ENCODE measurements around the gene ZNF777. TPM values are rescaled to one million over a fixed set of nuclear protein-coding genes. Genes with fewer than 3 reads are reported as not detected.

The ZNF777 gene
- 9.1 TPM for polyA plus RNA-seq (2013, experiment 1 of 2)
- 10.3 TPM for polyA plus RNA-seq (2013, experiment 2 of 2)

DNA sequence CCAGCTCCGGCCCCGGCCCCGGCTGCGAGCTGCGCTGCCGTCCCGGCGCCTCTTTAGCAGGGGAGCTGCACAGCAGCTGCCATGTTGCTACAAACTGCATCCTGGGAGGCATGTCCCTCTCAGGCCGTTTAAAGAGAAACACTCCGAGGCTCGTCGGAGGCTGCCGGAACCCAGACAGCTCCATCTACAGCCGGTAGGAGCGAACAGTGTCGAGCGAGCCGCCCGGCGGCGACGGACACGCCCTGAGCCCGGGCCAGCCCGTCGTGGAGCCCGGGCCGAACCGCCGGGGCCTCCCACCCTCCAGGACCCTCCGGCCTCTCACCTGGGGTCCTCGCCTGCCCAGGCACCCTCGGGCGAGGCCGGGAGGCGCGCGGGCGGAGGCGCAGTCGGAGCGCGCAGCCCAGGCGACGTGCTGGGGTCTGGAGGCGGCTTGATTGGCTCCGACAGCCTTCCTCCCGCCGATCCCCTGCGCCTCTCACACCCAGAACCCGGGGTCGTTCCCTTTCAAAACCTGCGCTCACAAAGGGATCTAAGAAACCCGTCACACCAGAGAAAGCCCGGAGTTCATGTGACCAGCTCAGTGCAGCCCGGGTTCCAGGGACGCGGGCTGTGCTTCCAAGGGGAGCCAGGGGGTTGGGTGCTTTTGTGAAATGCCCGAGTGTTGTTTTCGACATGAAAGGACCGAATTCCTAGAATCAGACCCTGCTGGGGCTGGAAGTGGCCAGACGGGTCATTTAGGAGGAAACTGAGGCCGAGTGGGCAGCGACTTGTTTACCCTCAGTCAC lies at the start of gene ZNF777:
Gene ZNF777 (minus strand): TSS at position 570 of the 785 bp plus-strand sequence. CDS start 5,040 bp downstream, outside the sequence.
- Histone ChIP-seq H3K27me3 (ENCODE audit: insufficient read depth, low read length) (peaks cover 48% of the 10 kb centered on the region), H3K9me3 (ENCODE audit: insufficient read depth, low read depth, low read length) (peaks cover 5% of the 10 kb centered on the region; the same call in 1 of the 2 replicates), H3K27ac (ENCODE audit: low read depth, low read length) (peak within 1 kb of the TSS; percentile 20), H3K4me3 (ENCODE audit: low read length) (peak within 1 kb of the TSS; percentile 72), H3K4me1 (ENCODE audit: insufficient read depth, low read length) (no peaks in the 10 kb centered on the region), H3K36me3 (ENCODE audit: insufficient read depth, low read length) (peaks cover 5% of the 10 kb centered on the region; the same call in 1 of the 2 replicates), H3K9ac (ENCODE audit: low read depth, low read length) (peak within 1 kb of the TSS; percentile 77)
- WGBS = 1% methylated on average over 64 of the region's 64 CpGs

DNA sequence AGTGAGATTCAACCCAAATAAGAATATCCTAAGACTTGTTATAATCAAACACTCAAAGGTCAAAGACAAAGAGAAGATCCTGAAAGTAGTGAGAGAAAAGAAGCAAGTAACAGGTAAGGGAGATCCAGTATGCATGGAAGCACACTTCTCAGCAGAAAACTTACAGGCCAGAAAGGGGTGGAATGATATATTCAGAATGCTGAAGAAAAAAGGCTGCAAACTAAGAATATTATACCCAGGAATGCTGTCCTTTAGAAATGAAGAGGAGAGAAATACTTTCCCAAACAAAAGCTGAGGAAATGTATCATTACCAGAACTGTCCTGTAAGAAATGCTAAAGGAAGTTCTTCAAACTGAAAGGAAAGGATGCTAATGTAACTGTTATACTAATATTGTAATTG lies 49.4 kb upstream of the ZNF777 start:
- Histone ChIP-seq H3K27ac (ENCODE audit: low read depth, low read length) (no peak overlapping the region), H3K9ac (ENCODE audit: low read depth, low read length) (no peak overlapping the region), H3K27me3 (ENCODE audit: insufficient read depth, low read length) (no peaks in the 10 kb centered on the region), H3K36me3 (ENCODE audit: insufficient read depth, low read length) (no peaks in the 10 kb centered on the region), H3K4me1 (ENCODE audit: insufficient read depth, low read length) (no peaks in the 10 kb centered on the region), H3K9me3 (ENCODE audit: insufficient read depth, low read depth, low read length) (peaks cover 46% of the 10 kb centered on the region), H3K4me3 (ENCODE audit: low read length) (no peak overlapping the region)

DNA sequence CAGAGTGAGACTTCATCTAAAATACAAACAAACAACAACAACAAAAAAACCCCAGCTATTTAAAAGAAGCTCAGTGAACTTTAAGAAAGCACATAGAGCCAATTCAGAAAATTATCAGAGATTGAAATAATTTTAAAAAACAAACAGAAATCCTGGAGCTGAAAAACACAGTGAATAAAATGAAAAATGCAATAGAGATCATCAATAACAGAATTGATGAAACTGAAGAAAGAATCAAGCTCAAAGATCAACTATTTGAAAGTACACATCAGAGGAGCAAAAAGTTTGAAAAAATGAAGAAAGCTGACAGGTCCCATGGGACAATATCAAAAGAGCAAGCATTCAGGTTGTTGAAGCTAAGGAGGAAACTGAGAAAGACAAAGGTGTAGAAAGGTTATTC lies 48.9 kb upstream of the ZNF777 start:
- no peaks in the 10 kb centered on the region for H3K36me3 ChIP-seq (ENCODE audit: insufficient read depth, low read length)
- no peak overlapping the region for H3K4me3 ChIP-seq (ENCODE audit: low read length)
- H3K9ac ChIP-seq (ENCODE audit: low read depth, low read length) = no peak overlapping the region
- H3K9me3 ChIP-seq (ENCODE audit: insufficient read depth, low read depth, low read length) = peaks cover 46% of the 10 kb centered on the region
- no peak overlapping the region for H3K27ac ChIP-seq (ENCODE audit: low read depth, low read length)
- H3K4me1 ChIP-seq (ENCODE audit: insufficient read depth, low read length) = no peaks in the 10 kb centered on the region
- no peaks in the 10 kb centered on the region for H3K27me3 ChIP-seq (ENCODE audit: insufficient read depth, low read length)

DNA sequence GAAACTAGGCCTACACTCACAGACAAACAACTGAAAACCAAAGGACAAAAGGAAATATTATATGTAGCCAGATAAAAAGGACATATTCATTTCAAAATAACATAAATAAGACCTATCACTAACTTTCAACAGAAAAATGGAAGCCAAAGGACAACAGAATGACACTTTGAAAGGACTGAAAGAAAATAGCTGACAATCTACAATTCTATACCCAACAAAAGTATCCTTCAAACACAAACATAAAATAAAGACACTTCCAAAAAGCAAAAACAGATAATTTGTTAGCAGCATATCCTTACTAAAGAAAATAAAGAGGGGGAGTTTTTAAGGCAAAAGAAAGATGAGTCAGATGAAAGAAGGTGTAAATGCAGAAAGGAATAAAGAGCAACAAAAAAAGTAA lies 44.7 kb upstream of the ZNF777 start:
- no peaks in the 10 kb centered on the region for H3K4me1 ChIP-seq (ENCODE audit: insufficient read depth, low read length)
- H3K4me3 ChIP-seq (ENCODE audit: low read length) = no peak overlapping the region
- no peak overlapping the region for H3K9ac ChIP-seq (ENCODE audit: low read depth, low read length)
- H3K36me3 ChIP-seq (ENCODE audit: insufficient read depth, low read length) = no peaks in the 10 kb centered on the region
- H3K27ac ChIP-seq (ENCODE audit: low read depth, low read length) = no peak overlapping the region
- H3K9me3 ChIP-seq (ENCODE audit: insufficient read depth, low read depth, low read length) = peaks cover 39% of the 10 kb centered on the region
- peaks cover 12% of the 10 kb centered on the region; the same call in 1 of the 2 replicates for H3K27me3 ChIP-seq (ENCODE audit: insufficient read depth, low read length)

DNA sequence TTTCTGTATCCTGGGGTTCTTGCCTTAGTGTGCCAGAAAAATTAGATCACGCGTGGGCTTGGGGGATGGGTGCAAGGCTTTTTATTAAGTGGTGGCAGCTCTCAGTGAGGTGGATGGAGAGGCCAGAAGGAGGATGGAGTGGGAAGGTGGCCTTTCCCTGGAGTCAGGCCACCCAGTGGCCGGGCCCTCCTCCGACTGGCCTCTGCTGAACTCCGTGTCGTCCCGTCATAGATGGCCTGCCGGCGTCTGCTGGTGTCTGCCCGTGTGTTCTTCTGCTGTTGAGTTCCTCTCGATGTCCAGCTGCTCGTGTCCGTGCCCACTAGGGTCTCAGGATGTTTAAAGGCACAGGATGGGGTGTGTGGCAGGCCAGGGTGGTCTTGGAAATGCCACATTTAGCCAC lies 40.8 kb upstream of the ZNF777 start:
- peaks cover 39% of the 10 kb centered on the region for H3K27me3 ChIP-seq (ENCODE audit: insufficient read depth, low read length)
- H3K27ac ChIP-seq (ENCODE audit: low read depth, low read length) = no peak overlapping the region
- H3K9me3 ChIP-seq (ENCODE audit: insufficient read depth, low read depth, low read length) = peaks cover 11% of the 10 kb centered on the region
- 82% methylated on average over 13 of the region's 13 CpGs for WGBS
- H3K9ac ChIP-seq (ENCODE audit: low read depth, low read length) = no peak overlapping the region
- no peaks in the 10 kb centered on the region for H3K4me1 ChIP-seq (ENCODE audit: insufficient read depth, low read length)
- no peak overlapping the region for H3K4me3 ChIP-seq (ENCODE audit: low read length)
- H3K36me3 ChIP-seq (ENCODE audit: insufficient read depth, low read length) = no peaks in the 10 kb centered on the region

DNA sequence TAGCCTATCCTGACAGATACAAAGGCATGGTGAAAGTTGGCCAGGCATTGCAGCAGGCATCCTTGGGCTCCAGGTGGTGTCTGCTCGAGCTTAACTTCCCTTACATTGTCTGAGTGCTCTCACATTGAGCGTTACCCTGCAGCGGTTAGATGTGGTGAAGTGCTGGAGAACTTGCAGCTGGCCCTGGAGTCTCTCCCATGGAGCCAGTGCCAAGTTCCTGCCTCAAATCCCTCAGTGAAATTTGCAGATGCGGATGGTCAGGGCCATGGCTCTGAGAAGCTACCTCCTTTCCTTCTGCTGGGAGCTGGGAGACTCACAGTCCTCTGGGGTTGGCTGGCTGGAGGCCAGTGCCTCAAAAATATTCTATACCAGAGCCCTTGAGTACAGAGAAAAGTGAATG lies 40.0 kb upstream of the ZNF777 start:
- H3K27ac ChIP-seq (ENCODE audit: low read depth, low read length) = no peak overlapping the region

DNA sequence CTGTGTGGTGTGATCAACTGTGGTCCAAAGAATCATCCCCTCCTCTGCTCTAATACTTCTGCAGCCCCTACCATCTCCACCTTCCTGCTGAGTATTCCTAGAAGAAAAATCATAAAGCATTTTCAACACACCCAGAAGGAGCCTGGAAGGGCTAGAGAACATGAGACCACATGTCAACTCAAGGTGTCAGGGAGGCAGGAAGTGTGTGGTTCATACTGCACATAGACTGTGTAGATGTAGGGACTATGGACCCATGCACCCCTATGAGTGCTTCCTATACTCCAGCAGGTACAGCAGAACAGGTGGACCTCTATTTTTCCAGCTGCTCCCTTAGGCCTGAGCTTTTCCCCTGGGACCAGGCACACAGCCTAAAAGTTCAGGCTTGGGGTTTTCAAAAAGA lies 39.3 kb upstream of the ZNF777 start:
- Histone ChIP-seq H3K9ac (ENCODE audit: low read depth, low read length) (no peak overlapping the region), H3K27me3 (ENCODE audit: insufficient read depth, low read length) (peaks cover 39% of the 10 kb centered on the region), H3K9me3 (ENCODE audit: insufficient read depth, low read depth, low read length) (no peaks in the 10 kb centered on the region), H3K4me1 (ENCODE audit: insufficient read depth, low read length) (no peaks in the 10 kb centered on the region), H3K36me3 (ENCODE audit: insufficient read depth, low read length) (no peaks in the 10 kb centered on the region; the same call in 1 of the 2 replicates), H3K27ac (ENCODE audit: low read depth, low read length) (no peak overlapping the region), H3K4me3 (ENCODE audit: low read length) (no peak overlapping the region)

More for the DNA sequence above, 40.0 kb upstream of the ZNF777 start:
- Histone ChIP-seq H3K36me3 (ENCODE audit: insufficient read depth, low read length) (no peaks in the 10 kb centered on the region), H3K27me3 (ENCODE audit: insufficient read depth, low read length) (peaks cover 39% of the 10 kb centered on the region), H3K4me1 (ENCODE audit: insufficient read depth, low read length) (no peaks in the 10 kb centered on the region), H3K4me3 (ENCODE audit: low read length) (no peak overlapping the region), H3K9me3 (ENCODE audit: insufficient read depth, low read depth, low read length) (peaks cover 4% of the 10 kb centered on the region; the same call in 1 of the 2 replicates), H3K9ac (ENCODE audit: low read depth, low read length) (no peak overlapping the region)
- WGBS = 79% methylated on average over 4 of the region's 4 CpGs

DNA sequence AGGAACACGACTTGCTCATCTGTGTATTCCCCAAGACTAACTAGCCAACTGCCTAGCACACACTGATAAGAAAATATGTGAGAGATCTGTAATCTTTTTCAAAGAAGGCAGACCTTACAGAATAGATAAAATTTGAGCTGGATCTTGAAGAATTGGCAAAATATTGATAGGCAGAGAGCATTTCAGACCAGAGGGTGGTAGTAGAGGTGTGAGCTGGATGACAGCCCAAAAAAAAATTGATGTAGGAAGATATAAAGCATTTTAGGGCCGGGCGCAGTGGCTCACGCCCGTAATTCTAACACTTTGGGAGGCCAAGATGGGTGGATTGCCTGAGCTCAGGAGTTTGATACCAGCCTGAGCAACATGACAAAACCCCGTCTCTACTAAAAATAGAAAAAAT lies 37.9 kb upstream of the ZNF777 start:
- Histone ChIP-seq H3K27ac (ENCODE audit: low read depth, low read length) (no peak overlapping the region), H3K4me3 (ENCODE audit: low read length) (no peak overlapping the region), H3K9ac (ENCODE audit: low read depth, low read length) (no peak overlapping the region), H3K4me1 (ENCODE audit: insufficient read depth, low read length) (no peaks in the 10 kb centered on the region), H3K27me3 (ENCODE audit: insufficient read depth, low read length) (peaks cover 39% of the 10 kb centered on the region), H3K9me3 (ENCODE audit: insufficient read depth, low read depth, low read length) (no peaks in the 10 kb centered on the region), H3K36me3 (ENCODE audit: insufficient read depth, low read length) (peaks cover 3% of the 10 kb centered on the region)
- WGBS = 94% methylated on average over 5 of the region's 6 CpGs

DNA sequence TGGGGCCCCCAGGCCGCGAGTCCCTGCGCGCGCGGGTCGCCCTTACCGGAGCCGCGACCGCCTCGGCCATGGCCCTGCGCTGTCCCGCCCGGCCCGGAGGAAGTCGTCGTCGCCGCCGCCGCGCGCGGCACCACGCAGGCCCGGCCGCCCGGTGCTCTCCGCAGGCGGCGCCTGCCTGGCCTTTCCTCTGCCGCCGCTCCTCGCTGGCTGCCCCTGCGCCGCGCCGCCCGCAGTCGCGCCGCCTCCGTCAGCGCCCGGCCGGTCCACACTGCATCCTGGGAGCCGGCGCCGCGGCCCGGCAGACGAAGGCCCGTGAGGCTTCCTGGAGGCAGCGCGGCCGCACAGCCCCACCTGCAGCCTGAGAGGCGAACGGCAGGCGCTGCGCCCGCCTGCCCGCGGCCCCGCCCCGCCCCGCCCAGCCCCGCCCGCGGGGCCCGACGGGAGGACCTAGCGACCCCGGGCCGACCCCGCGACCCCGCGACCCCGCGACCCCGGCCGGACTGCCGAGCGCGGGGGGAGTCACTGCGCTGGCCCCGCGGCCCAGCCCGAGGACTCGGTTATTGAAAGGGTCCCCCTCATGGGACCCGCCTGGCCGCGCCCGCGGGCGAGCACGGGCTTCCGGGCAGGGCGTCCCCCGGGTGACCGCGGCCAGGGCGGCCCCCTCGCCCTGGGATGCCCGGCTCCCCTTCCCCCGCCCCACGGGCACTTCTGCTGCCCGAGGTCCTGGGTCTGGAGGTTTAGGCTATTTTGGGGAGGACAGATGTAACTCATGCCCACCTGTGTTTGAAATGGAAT lies 36.8 kb upstream of the ZNF777 start, which contains the start of gene ZNF746:
Gene ZNF746 (minus strand): TSS at position 343 of the 795 bp plus-strand sequence. CDS start 273 bp downstream, at position 70.
- Histone ChIP-seq H3K27me3 (ENCODE audit: insufficient read depth, low read length) (peaks cover 36% of the 10 kb centered on the region), H3K9me3 (ENCODE audit: insufficient read depth, low read depth, low read length) (no peaks in the 10 kb centered on the region), H3K4me1 (ENCODE audit: insufficient read depth, low read length) (no peaks in the 10 kb centered on the region), H3K27ac (ENCODE audit: low read depth, low read length) (no peak within 1 kb of the TSS), H3K36me3 (ENCODE audit: insufficient read depth, low read length) (peaks cover 15% of the 10 kb centered on the region), H3K9ac (ENCODE audit: low read depth, low read length) (peak within 1 kb of the TSS; percentile 80), H3K4me3 (ENCODE audit: low read length) (peak within 1 kb of the TSS; percentile 87)
- WGBS = under 1% methylated on average over 107 of the region's 109 CpGs

DNA sequence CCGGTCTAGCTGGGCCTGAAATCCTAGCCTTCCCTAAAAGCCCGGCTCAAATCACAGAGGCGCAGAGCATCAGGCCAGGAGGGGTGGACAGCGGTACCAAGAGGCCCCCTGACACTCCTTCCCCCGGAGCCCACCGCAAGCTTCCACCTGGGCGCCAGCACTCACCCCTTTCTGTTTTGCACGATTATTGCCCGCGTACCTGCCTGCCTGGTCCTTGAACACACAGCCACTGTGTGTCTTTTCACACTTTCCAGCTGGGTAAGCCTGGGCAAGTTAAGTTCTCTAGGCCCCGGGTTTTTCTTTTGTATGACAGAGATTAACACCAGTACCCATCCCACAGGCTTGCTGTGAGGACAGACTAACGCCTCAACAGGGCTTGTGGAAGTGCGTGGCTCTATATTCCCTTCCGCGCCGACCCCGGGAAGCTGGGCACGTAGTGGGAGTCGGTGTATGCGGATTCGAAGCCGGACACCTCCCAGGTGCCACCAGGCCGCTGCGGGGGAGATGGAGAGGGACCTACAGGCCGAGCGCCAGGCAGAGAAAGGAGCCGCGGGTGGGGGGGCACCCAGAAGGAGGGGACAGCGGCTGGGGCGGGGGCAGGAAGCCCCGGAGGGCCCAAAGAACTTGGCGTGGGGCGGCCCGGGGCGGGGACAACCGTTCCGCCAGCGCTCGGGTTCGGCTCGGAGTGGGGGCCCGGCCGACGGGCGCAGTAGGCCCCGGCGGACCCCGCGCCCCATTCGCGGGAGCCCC lies 36.0 kb upstream of the ZNF777 start:
- Histone ChIP-seq H3K9me3 (ENCODE audit: insufficient read depth, low read depth, low read length) (no peaks in the 10 kb centered on the region), H3K36me3 (ENCODE audit: insufficient read depth, low read length) (peaks cover 23% of the 10 kb centered on the region), H3K4me3 (ENCODE audit: low read length) (peak overlapping the region; percentile 87), H3K27ac (ENCODE audit: low read depth, low read length) (no peak overlapping the region), H3K4me1 (ENCODE audit: insufficient read depth, low read length) (no peaks in the 10 kb centered on the region), H3K9ac (ENCODE audit: low read depth, low read length) (peak overlapping the region; percentile 80), H3K27me3 (ENCODE audit: insufficient read depth, low read length) (peaks cover 35% of the 10 kb centered on the region)
- WGBS = 6% methylated on average over 51 of the region's 51 CpGs
